HCT116 (cell line): ENCODE results near the gene ACVR1B. TPM values are rescaled to one million over a fixed set of nuclear protein-coding genes. Genes with fewer than 3 reads are reported as not detected.

Experiments
- ATAC-seq: fragments of 200-7000 bp; cut with Tn5 transposase; 2 replicates; pipeline ENCODE4 v1.9.1; 2020; ENCODE audit warnings: mild to moderate bottlenecking, moderate library complexity
- BruUV-seq: library from RNA; stranded (reverse); fragments of 400-500 nt; replicated peaks from 2 replicates; lab custom pipeline; 2021; lab: Mats Ljungman, UMichigan
- CTCF ChIA-PET: fragments of 300-600 bp; sonication (Branson Sonifier 250); formaldehyde crosslinking; loops from one replicate; lab custom pipeline; 2021; ENCODE audit warnings: antibody characterized with exemption; lab: Charles Lee
- POLR2A ChIA-PET: fragments of 300-600, 350-600 bp; sonication (Branson Sonifier 250); formaldehyde crosslinking; loops from one replicate; lab custom pipeline; 2021; ENCODE audit warnings: antibody characterized with exemption; lab: Charles Lee
- RAD21 ChIA-PET, 2 experiments: fragments of 300-600 bp; sonication (Branson Sonifier 250); formaldehyde crosslinking; loops; one replicate each; lab custom pipeline; 2023; ENCODE audit warnings: low total read pairs in 2 of 2; ENCODE audit not compliant: uncharacterized antibody in 2 of 2, unreplicated experiment in 2 of 2, low non-redundant PET in 1 of 2; lab: Charles Lee
- DNase-seq: peaks from one replicate; pipeline ENCODE4 v3.0.0-alpha.2; 2010; ENCODE audit warnings: low read depth, low spot score
- H2AFZ ChIP-seq: fragments of 200-600 bp; shearing (Covaris generic), sonication (generic); 2 replicates; pipeline ENCODE4 v1.6.1; 2017; ENCODE audit warnings: low read depth, mixed run types, mixed read lengths, antibody characterized with exemption, low read length; ENCODE audit not compliant: poor library complexity, severe bottlenecking
- H3K27ac ChIP-seq: 2 replicates; pipeline ENCODE4 v1.5.1; 2012; ENCODE audit warnings: low read depth, low read length
- H3K27me3 ChIP-seq: fragments of 200-600 bp; sonication (generic); 2 replicates; pipeline ENCODE4 v1.6.1; 2016; ENCODE audit warnings: mixed run types, low read length, mixed read lengths; ENCODE audit not compliant: insufficient read depth
- H3K36me3 ChIP-seq, 2 experiments: fragments of 200-500 bp in 1 of 2; fragments of 200-600 bp in 1 of 2; sonication (Bioruptor generic) in 1 of 2; sonication (generic) in 1 of 2; 2 replicates each; pipeline versions ENCODE4 v1.5.1 to v1.6.1; 2014 to 2016; ENCODE audit warnings: low read length in 2 of 2, inconsistent platforms in 1 of 2, mixed read lengths in 1 of 2, mixed run types in 1 of 2; ENCODE audit not compliant: insufficient read depth in 2 of 2, control insufficient read depth in 1 of 2
- H3K4me1 ChIP-seq, 2 experiments: fragments of 200-600 bp in 1 of 2; sonication (generic) in 1 of 2; 2 replicates each; pipeline versions ENCODE4 v1.5.1 to v1.6.1; 2012 to 2017; ENCODE audit warnings: low read length in 2 of 2, inconsistent platforms in 1 of 2, mild to moderate bottlenecking in 1 of 2, mixed read lengths in 1 of 2, mixed run types in 1 of 2, moderate library complexity in 1 of 2; ENCODE audit not compliant: insufficient read depth in 2 of 2, control insufficient read depth in 1 of 2
- H3K4me2 ChIP-seq: fragments of 200-600 bp; sonication (generic); 2 replicates; pipeline ENCODE4 v1.6.1; 2017; ENCODE audit warnings: mixed run types, low read length, mixed read lengths
- H3K4me3 ChIP-seq, 2 experiments: fragments of 200-600 bp in 1 of 2; sonication (generic) in 1 of 2; replicated peaks in 1 of 2; 2 replicates each; pipeline ENCODE4 v1.5.1; 2011 to 2016; ENCODE audit warnings: low read length in 2 of 2, control low read depth in 1 of 2, low read depth in 1 of 2, mild to moderate bottlenecking in 1 of 2, mixed read lengths in 1 of 2, mixed run types in 1 of 2
- H3K79me2 ChIP-seq: fragments of 200-600 bp; sonication (generic); 2 replicates; pipeline ENCODE4 v1.6.1; 2017; ENCODE audit warnings: mild to moderate bottlenecking, mixed run types, low read length, moderate library complexity, mixed read lengths; ENCODE audit not compliant: insufficient read depth
- H3K9ac ChIP-seq: fragments of 200-600 bp; sonication (generic); 2 replicates; pipeline ENCODE4 v1.6.1; 2016; ENCODE audit warnings: low read length, mixed read lengths
- H3K9me2 ChIP-seq: fragments of 200-600 bp; sonication (generic), shearing (Covaris generic); 2 replicates; pipeline ENCODE4 v1.6.1; 2017; ENCODE audit warnings: mixed run types, mild to moderate bottlenecking, moderate library complexity; ENCODE audit not compliant: insufficient read depth
- H3K9me3 ChIP-seq, 2 experiments: fragments of 200-500 bp in 1 of 2; fragments of 200-600 bp in 1 of 2; sonication (Bioruptor generic) in 1 of 2; sonication (generic) in 1 of 2; 2 replicates each; pipeline ENCODE4 v1.6.1; 2014 to 2017; ENCODE audit warnings: low read length in 2 of 2, mixed read lengths in 2 of 2, inconsistent platforms in 1 of 2, low read depth in 1 of 2, mild to moderate bottlenecking in 1 of 2, mixed run types in 1 of 2, moderate library complexity in 1 of 2; ENCODE audit not compliant: control insufficient read depth in 1 of 2, insufficient read depth in 1 of 2
- H4K20me1 ChIP-seq: fragments of 200-600 bp; sonication (generic), shearing (Covaris generic); 2 replicates; pipeline ENCODE4 v1.6.1; 2017; ENCODE audit warnings: mixed run types, mild to moderate bottlenecking, moderate library complexity; ENCODE audit not compliant: insufficient read depth
- ATF3 ChIP-seq: IDR thresholded peaks from 2 replicates; pipeline ENCODE4 v1.6.1; 2012
- CBX3 ChIP-seq: IDR thresholded peaks from 2 replicates; pipeline ENCODE4 v1.6.1; 2012; ENCODE audit warnings: low read depth
- CEBPB ChIP-seq: IDR thresholded peaks from 2 replicates; pipeline ENCODE4 v1.6.1; 2012; ENCODE audit warnings: low read depth
- EGR1 ChIP-seq: IDR thresholded peaks from 2 replicates; pipeline ENCODE4 v1.6.1; 2012; ENCODE audit warnings: low read depth
- ELF1 ChIP-seq: IDR thresholded peaks from 2 replicates; pipeline ENCODE4 v1.6.1; 2012; ENCODE audit warnings: low read depth, borderline replicate concordance
- EZH2 ChIP-seq: fragments of 200-600 bp; sonication (generic); IDR thresholded peaks from 2 replicates; pipeline ENCODE4 v1.6.1; 2017; ENCODE audit warnings: antibody characterized with exemption, mixed run types
- EZH2phosphoT487 ChIP-seq: fragments of 200-600 bp; IDR thresholded peaks from 2 replicates; pipeline ENCODE4 v1.6.1; 2018; ENCODE audit warnings: antibody characterized with exemption, borderline replicate concordance
- FOSL1 ChIP-seq: IDR thresholded peaks from 2 replicates; pipeline ENCODE4 v1.6.1; 2012; ENCODE audit warnings: low read depth
- JUND ChIP-seq: IDR thresholded peaks from 2 replicates; pipeline ENCODE4 v1.6.1; 2012
- POLR2A ChIP-seq: IDR thresholded peaks from 2 replicates; pipeline ENCODE4 v1.7.0; 2011; ENCODE audit warnings: borderline replicate concordance; ENCODE audit not compliant: insufficient read depth, insufficient read length; ENCODE audit errors: extremely low read depth
- POLR2AphosphoS5 ChIP-seq: IDR thresholded peaks from 2 replicates; pipeline ENCODE4 v1.6.1; 2011; ENCODE audit warnings: mild to moderate bottlenecking, low read depth, low read length, moderate library complexity
- RAD21 ChIP-seq: IDR thresholded peaks from 2 replicates; pipeline ENCODE4 v1.6.1; 2012; ENCODE audit warnings: low read depth, mild to moderate bottlenecking
- REST ChIP-seq: IDR thresholded peaks from 2 replicates; pipeline ENCODE4 v1.6.1; 2012; ENCODE audit warnings: low read depth
- SIN3A ChIP-seq: IDR thresholded peaks from 2 replicates; pipeline ENCODE4 v1.6.1; 2012; ENCODE audit warnings: low read depth
- SP1 ChIP-seq: IDR thresholded peaks from 2 replicates; pipeline ENCODE4 v1.6.1; 2012; ENCODE audit warnings: low read depth
- SRF ChIP-seq: IDR thresholded peaks from 2 replicates; pipeline ENCODE4 v1.6.1; 2012; ENCODE audit warnings: low read depth
- TCF7L2 ChIP-seq: IDR thresholded peaks from 2 replicates; pipeline ENCODE4 v1.7.0; 2011; ENCODE audit warnings: borderline replicate concordance, inconsistent platforms; ENCODE audit not compliant: insufficient read depth, insufficient read length; ENCODE audit errors: extremely low read depth
- YY1 ChIP-seq: IDR thresholded peaks from 2 replicates; pipeline ENCODE4 v1.6.1; 2011; ENCODE audit warnings: low read length, low read depth, moderate library complexity, mild to moderate bottlenecking; ENCODE audit not compliant: insufficient replicate concordance; ENCODE audit errors: extremely low read depth
- intact Hi-C: fragments of 100-400 bp; cut with micrococcal nuclease; formaldehyde crosslinking; loops from 2 replicates; pipeline ENCODE4 v1.10.0; 2022
- total RNA-seq: library from RNA; stranded (reverse); gene quantifications from one replicate; pipeline ENCODE4 v1.2.1, GENCODE V29; 2021; ENCODE audit not compliant: unreplicated experiment
- TF ChIP-seq, protein P1 (sequence below): IDR thresholded peaks from 2 replicates; pipeline ENCODE4 v1.6.1; 2011; ENCODE audit warnings: mild to moderate bottlenecking, low read length, moderate library complexity; ENCODE audit not compliant: insufficient replicate concordance; ENCODE audit errors: extremely low read depth
- TF ChIP-seq, protein P2 (sequence below): IDR thresholded peaks from 2 replicates; pipeline ENCODE4 v1.6.1; 2012

Gene ACVR1B
- total RNA-seq, 1 experiment from 2014 or later = 22.7 TPM

- ChIA-PET POLR2A (interaction anchor here (2.2 to 2.4 kb wide), 2 partner anchors 11 to 15 kb away, joined by 6 to 11 read pairs; partner anchors contain the start of gene NR4A1), CTCF (interaction anchor here (1.1 to 5.2 kb wide), 2 partner anchors 11 to 83 kb away, joined by 4 to 29 read pairs; no protein-coding TSS in a partner anchor), RAD21 (no interaction called here)
- Histone ChIP-seq H3K79me2 (peaks cover 26% of the 10 kb centered on the region), H3K36me3 (no peaks in the 10 kb centered on the region), H2AFZ (no peak overlapping the region), H3K4me3 (peak overlapping the region; percentile 47 to 72), H3K9me3 (no peaks in the 10 kb centered on the region), H4K20me1 (no peaks in the 10 kb centered on the region), H3K27ac (peak overlapping the region; percentile 45), H3K9me2 (no peaks in the 10 kb centered on the region), H3K4me2 (peak overlapping the region; percentile 83), H3K9ac (peak overlapping the region; percentile 63), H3K27me3 (no peaks in the 10 kb centered on the region), H3K4me1 (peaks cover 16 to 43% of the 10 kb centered on the region in 2 experiments)
- no TSS peak for BruUV-seq
- ATAC-seq (peak; percentile 71), DNase-seq (no peak)
- intact Hi-C loops = loop anchor here (1.0 kb wide), 1 partner anchor 15 kb away; the partner anchor contains the start of gene NR4A1
- TF ChIP-seq, protein P1, sequence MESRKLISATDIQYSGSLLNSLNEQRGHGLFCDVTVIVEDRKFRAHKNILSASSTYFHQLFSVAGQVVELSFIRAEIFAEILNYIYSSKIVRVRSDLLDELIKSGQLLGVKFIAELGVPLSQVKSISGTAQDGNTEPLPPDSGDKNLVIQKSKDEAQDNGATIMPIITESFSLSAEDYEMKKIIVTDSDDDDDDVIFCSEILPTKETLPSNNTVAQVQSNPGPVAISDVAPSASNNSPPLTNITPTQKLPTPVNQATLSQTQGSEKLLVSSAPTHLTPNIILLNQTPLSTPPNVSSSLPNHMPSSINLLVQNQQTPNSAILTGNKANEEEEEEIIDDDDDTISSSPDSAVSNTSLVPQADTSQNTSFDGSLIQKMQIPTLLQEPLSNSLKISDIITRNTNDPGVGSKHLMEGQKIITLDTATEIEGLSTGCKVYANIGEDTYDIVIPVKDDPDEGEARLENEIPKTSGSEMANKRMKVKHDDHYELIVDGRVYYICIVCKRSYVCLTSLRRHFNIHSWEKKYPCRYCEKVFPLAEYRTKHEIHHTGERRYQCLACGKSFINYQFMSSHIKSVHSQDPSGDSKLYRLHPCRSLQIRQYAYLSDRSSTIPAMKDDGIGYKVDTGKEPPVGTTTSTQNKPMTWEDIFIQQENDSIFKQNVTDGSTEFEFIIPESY = peak; percentile 23
- peak; percentile 59 for TF ChIP-seq SP1
- peak; percentile 66 for TF ChIP-seq EGR1
- TF ChIP-seq POLR2AphosphoS5 = peak; percentile 43
- TF ChIP-seq ELF1 = no peak
- TF ChIP-seq EZH2 = no peak
- no peak for TF ChIP-seq POLR2A
- TF ChIP-seq SIN3A = peak; percentile 31; the same call in 1 of the 2 replicates
- TF ChIP-seq REST = no peak
- no peak for TF ChIP-seq FOSL1
- no peak for TF ChIP-seq YY1
- peak; percentile 91 for TF ChIP-seq TCF7L2
- no peak for TF ChIP-seq JUND
- TF ChIP-seq CEBPB = no peak; the same call in 1 of the 2 replicates
- TF ChIP-seq, protein P2, sequence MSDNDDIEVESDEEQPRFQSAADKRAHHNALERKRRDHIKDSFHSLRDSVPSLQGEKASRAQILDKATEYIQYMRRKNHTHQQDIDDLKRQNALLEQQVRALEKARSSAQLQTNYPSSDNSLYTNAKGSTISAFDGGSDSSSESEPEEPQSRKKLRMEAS = peak; percentile 49; the same call in 1 of the 2 replicates
- TF ChIP-seq CBX3 = no peak
- TF ChIP-seq ATF3 = no peak
- TF ChIP-seq EZH2phosphoT487 = no peak
- no peak for TF ChIP-seq SRF
- no peak for TF ChIP-seq RAD21
Measured at GRCh38 chr12:52036587-52037171, 85.2 kb downstream of the ACVR1B start.
